D721Med (cell line): ENCODE data around the gene IL1RAPL1.

Experiments used
- DNase-seq: peaks from one replicate; pipeline ENCODE4 v3.0.0; 2011; ENCODE audit warnings: low spot score; ENCODE audit not compliant: insufficient read length
- FAIRE-seq: peaks from 2 replicates; lab custom pipeline; 2011; peaks lifted over from hg19 to GRCh38; lab: Jason Lieb, UNC
- CTCF ChIP-seq: IDR thresholded peaks from 2 replicates; pipeline ENCODE4 v1.5.1; 2012; ENCODE audit warnings: mild to moderate bottlenecking, control low read depth; ENCODE audit not compliant: insufficient read depth; ENCODE audit errors: missing control alignments

IL1RAPL1 gene

DNA sequence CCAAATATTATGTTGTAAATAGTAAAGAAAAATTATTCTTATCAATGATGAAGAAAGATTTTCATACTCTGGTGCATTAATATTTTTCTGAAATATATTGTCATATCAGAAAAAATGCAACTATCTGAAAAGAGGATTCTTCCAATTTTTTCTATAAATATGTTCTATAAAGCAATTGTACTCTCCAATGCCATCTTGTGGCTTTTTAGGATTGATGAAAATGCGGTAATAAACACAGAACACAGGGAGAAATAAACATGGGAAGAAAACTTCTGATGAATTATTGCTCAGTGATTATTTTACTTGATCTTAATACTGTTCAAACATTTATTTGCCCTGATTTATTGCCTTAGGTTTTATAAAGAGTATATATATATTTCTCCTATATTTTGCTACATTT, 215.4 kb downstream of the IL1RAPL1 start:
- DNase-seq (no peak), FAIRE-seq (no peak)
- no peak for TF ChIP-seq CTCF

DNA sequence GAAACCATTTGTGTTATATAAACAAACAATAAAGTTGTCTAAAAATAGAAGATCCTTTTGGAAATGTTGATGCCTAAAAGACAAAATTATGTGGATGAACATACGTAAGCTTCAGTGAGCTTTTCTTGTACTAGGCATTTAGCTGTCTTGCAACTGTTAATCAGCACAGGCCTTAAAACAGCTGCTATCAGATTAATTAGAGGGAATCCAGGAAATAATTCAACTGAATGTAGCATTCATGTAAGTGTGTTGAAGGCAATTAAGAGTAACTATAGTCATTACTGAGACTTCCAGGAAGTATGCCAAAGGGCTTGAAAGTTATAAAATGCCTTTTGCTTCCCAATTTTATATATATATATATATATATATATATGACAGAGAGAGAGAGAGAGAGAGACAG, 248.7 kb downstream of the IL1RAPL1 start:
- no peak for DNase-seq
- no peak for FAIRE-seq
- TF ChIP-seq CTCF = no peak

GRCh38 chrX:28843817-28844216, 256.6 kb downstream of the IL1RAPL1 start:
- no peak for DNase-seq
- no peak for TF ChIP-seq CTCF
- FAIRE-seq = no peak

DNA sequence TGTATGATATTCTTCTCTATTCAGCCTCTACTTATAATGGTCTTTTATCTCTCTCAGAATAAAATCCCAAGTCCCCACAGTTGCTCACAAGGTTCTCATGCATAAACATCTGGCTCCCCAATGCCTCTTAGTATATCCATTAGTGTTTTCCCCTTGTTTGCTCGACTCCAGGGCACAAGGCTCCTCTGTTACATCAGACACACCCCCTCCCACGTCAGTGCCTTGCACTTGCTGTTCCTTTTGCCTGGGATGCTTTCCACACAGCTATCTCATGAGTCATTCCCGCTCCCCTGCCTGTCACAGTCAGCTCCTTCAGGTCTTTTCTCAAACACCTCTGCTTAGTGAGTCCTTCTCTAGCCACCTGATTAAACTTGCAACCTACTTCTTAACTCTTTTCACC, 260.2 kb downstream of the IL1RAPL1 start:
- FAIRE-seq = no peak
- TF ChIP-seq CTCF = no peak
- DNase-seq = no peak

GRCh38 chrX:28848707-28849106, 261.5 kb downstream of the IL1RAPL1 start:
- no peak for TF ChIP-seq CTCF
- no peak for FAIRE-seq
- DNase-seq = no peak

DNA sequence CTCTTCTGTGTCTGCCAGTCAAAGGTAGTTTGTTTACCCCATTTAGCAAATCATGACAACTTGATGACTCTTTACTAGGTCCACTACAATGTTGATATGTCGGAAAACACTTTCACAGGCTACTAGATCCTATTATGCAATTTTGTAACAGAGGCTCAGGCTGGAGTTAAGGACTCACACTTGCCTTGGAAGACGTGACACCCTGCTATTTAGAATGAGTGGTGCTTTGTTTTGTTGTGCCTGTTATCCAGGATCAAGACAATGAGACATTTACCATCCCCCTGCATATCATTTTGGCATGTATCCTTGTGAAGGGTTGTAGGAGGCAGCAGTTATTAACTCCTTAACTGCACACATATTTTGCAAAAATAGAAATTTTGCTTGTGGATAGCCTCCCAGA, 263.7 kb downstream of the IL1RAPL1 start:
- no peak for TF ChIP-seq CTCF
- no peak for FAIRE-seq
- no peak for DNase-seq

- TF ChIP-seq CTCF = no peak
- FAIRE-seq (no peak), DNase-seq (no peak)
Measured at GRCh38 chrX:28851871-28852270, 264.6 kb downstream of the IL1RAPL1 start.
